COLO668 (cell line): Measurements from ENCODE around the gene TFEB.
"Not testable (repeated sequence)": the region's sequence is repeated elsewhere in the genome, so short reads cannot be mapped to it uniquely, and the experiment has no call there.

Source experiments
- DNase-seq: peaks from one replicate; lab custom pipeline; 2025; ENCODE audit not compliant: unreplicated experiment; lab: John Stamatoyannopoulos, UW

TFEB gene

DNA sequence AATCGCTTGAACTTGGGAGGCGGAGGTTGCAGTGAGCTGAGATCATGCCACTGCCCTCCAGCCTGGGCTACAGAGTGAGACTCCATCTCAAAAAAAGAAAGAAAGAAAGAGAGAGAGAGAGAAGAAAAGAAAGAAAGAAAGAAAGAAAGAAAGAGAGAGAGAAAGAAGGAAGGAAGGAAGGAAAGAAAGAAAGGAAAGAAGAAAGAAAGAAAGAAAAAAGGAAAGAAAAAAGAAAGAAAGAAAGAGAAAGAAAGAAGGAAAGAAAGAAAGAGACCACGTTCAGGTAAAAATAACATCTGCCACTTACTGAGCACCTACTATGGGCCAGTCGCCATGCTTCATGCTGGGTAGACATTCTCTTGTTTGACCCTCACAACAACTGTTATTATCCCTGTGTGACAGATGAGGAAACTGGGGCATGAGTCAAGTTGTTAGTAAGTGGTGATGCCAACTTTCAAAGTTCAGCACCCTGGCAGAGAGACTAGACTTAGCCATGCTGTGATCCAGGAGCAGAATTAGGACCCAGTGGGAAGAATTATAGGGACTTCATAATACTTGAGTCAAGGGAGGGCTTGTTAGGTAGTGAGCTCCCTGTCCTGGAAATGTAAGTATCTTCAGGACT, 30.7 kb upstream of the TFEB start:
- DNase-seq = not testable (repeated sequence)

DNA sequence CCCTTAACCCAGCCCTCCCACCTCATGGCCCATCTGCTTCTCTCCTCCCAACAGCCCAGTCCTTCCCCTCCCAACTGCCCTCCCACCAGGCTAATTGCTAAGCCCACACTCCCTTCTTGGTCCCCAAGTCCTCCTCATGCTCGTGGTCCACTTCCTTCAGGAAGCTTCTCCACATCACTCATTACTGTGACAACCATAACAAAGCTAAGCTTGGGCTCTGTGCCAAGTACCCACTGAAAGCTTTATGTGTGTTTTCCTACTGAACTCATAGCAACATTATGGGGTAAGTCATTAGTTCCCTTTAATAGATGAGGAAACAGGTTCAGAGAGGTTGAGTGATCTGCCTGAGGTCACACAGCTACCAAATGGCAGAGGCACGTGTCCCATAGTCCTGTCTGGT, 28.1 kb upstream of the TFEB start:
- DNase-seq = no peak

DNA sequence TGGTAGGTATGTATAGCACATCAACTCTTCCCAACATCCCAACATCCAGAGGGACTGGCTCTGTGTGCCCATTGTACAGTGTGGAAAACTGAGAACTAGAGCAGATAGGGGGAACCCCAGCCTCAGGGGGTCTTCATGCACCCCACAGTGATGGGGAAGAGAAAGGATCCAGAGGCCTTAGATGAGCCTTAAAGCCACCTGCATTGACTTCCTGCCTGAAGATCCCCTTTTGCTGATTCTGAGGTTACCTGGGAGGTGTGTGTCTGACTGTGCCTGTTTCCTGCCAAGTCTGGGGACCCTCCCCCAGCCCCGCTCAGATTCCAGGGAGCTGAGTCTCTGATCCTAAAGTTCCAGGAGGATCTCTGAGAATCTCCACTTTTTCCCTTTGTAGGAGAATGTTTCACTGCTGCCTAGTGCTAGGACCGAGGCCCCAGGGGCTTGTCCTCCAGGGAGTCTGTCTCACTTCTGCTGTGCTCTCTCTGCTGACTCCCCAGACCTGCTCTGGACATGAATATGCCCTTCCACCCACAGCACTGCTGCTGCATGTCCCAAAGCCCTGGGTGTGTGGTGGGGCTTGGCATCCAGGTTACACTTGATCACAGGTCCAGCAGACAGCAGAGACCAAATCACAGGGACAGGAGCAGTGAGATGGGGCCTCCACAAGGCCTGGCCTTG, 24.6 kb upstream of the TFEB start:
- no peak for DNase-seq

DNA sequence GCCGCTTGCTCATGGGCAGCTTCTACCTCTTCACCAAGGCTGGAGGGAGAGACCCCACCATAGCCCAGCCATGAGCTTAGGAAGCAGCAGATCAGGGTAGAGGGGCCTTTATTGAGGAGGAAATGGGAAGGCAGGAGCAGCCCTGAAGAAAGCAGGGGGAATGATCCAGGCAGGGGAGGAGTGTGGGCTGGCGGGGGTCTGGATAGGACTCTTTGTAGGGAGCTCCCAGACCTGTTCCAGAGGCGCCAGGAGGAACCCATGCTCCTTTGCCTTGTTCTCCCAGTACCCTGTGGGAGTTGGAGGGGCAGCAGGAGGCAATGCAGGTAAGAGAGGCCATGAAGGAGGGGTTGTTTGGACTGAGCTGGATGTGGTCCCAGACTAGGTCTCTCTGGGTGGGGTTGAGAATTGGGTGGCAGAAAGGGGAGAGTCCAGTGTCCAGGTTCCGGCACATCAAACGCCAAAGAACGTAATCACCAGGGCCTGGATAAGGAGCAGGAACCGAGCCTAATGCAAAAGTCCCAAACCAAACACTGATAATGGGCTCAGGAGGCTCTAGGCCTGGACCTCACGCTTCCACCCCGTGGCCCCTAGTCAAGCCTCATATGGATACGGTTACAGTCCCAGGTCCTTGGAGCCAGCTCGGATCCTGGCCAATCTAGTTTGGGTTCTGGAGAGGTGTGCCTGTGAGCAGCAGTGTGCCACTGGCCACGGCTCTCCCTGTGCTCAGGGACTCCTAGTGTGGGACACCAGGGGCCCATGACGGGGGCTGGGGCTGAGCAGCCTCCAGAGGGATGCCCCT, 23.9 kb upstream of the TFEB start:
- DNase-seq = no peak

DNA sequence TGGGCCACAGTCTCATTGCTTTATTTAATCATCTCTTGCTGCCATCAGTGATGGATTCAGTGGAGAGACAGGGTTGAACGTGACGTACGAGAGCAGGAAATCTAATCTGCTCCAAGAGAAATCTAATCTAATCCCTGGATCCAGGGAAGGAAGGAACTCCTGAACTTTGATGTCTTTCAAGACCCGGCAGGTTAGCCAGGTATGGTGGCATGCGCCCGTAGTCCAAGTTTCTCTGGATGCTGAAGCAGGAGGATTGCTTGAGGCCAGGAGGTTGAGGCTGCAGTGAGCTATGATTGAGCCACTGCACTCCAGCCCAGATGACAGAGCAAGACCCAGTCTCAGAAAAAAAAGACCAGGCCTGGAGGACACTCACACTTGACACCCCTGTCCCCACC, 23.2 kb upstream of the TFEB start:
- DNase-seq = no peak

DNA sequence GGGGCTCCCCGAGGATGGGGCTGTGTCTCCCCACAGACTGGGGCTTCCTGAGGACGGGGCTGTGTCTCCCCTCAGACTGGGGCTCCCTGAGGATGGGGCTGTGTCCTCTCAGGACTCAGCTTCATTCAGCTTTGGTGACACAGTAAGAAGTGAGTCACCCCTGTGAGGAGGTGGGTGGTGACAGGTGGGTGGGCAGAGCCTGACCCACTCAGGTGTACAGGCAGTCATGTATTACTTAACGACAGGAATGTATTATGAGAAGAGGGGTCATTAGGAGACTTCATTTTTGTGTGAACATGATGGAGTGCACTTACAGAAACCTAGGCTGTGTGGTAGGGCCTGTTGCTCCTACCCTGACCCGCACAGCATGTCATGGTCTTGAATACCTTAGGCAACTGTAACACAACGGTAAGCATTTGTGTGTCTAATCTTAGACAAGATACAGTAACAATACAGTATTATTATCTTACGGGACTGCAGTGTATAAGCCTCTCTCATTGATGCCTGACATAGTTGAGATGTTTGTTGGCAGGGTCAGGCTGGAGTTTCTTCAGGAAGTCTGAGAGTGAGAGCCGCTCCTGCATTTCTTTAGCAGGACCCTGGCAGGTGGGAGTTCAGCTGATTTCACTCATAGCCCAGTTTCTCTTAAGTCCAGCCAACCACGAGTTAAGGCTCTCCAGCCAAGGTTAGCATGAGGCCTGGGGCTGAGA, 22.7 kb upstream of the TFEB start:
- DNase-seq = no peak

DNA sequence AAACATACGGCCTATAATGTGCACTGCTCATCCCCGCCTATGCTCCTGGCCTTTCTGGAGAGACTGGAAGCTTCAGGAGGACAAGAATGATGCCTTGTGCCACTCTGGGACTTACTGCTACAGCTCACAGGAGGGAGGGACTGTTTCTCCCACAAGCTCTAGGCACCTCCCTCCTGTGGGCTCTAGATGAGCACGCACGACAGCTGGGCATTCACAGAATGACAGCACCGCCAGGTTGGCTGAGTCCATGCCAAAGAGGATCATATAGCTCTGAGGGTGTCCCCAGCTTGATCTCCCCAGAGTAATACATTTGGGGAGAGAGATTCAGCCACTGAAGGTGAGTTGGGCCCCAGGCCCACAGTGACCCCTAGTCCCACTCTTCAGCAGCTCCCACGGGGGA, 21.9 kb upstream of the TFEB start:
- DNase-seq = no peak

DNA sequence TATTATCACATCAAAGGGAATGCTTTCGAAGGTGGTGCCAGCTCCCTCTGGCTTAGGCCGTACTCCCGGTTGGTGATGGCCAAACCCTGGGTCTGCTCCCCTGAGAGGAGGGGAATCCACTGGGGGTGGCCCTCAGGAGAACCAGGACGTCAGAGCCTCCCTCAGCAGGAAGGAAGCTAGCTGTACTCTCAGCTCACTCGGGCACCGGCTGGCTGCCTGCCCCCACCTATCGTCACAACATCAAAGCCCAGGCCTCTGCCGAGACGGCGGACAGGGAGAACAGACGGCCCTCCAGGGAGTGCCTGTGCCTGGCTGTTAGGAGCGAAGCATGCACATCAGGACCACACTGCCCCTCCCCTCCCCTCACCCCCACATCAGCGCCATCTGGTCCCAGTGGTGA, 20.9 kb upstream of the TFEB start:
- DNase-seq = no peak

DNA sequence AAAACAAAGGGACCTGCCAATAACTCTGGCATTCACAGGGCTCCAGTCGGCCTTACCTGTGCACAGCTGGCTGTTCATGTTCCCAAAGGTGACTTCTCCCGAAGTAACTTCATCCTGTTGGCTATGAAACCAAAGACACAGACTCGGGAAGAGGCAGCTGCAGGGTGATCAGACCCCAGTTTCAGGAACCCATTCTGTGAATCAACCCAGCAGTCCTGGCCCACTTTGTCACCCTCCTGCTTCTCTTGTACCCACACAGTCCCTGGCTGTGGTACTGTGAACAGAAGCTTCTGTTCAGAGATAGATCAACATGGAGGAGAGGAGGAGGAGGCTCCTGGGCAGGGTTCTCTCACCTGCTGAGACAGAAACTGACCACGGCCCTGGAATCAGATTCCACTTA, 20.5 kb upstream of the TFEB start:
- no peak for DNase-seq

DNA sequence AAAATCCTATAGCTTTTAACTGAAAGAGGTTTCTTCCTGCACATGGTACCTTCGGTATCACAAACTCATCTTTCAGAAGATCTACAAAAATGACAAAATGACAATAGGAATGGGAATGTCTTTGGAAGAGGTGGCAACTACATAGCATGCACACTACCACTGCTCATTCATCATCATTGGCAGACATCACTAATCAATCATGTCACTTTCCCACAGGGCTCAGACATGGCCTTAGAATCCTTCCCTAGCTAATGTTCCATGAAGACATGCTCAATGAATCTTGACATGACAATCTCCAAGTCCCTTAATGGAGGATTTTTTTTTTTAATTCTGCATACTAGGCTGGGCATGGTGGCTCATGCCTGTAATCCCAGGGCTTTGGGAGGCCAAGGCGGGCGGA, 15.0 kb upstream of the TFEB start:
- no peak for DNase-seq

DNA sequence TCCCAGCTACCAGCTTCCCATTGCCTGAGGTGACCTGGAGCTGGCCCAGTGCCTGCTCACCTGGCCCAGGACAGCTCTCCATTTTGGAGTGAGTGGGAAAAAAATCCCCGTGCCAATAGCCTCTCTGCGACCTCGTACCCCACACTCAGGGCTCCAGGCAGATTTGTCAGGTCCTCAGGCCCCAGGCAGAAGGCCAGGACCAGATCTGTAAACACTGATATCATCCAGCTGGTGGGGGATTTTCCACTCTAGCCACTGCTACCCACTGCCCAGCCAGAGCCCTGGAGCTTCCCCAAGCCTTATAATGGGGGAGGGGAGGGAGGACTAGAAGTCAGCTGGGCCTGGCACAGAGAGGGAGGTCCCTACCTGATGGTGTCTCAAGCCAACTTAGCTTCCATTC, 13.1 kb upstream of the TFEB start:
- no peak for DNase-seq

DNA sequence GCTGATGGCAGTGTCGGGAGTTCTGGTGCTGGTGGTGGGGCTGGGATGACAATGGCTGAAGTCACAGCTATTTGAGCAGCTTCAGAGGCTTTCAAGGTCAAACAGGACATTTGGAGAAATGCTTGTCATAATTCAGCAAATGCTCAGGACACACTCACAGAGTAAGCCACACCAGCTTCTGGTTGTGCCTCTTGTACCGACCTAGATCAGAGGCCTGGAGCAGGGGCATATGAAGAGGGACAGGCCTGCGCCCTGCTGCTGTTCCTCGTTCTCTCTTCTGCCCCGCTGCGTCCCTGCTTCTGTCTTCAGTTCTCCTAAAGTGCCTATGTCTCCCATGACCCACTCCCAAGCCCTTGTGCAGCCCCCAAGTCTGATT, 12.7 kb upstream of the TFEB start:
- DNase-seq = no peak

DNA sequence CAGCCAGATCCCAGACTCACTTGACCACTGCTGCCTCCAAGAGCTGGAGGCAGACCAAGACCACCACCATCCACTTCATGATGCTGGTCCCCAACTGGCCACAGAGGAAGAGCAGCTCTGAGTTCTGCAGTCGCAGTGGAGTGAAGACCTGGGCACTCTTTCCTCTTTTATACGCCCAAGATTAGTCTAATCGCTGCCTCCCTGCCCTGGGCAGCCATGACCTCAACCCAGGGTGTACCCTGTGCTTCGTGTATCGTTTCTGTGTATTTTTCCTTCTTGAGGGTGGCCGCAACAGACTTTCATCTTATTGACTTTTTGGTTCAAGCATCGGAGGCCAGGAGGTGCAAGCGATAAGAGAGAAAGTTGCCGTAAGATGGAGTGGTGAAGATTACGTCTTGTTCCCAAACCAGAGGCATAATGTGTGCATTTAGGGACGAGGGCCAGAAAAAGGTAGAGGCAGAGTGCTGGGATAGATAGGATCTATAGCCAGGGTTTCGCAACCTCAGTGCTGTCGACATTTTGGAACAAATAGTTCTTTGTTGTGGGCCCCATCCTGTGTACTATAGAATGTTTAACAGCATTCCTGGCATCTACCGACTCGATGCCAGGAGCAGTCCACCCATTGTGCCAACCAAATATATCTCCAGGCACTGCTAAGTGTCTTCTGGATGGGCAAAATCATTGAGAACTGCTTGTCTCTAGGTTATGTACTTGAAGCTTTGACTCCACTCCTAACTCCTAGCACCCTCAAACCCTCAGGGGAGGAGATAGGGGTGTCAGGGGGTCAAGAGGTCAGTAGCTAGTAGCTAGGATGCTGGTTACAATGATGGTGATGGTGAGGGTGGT, 12.1 kb upstream of the TFEB start, which contains the start of gene PGC:
Gene PGC (minus strand): TSS at position 142 of the 846 bp plus-strand sequence. CDS start 63 bp downstream, at position 79.
- no peak for DNase-seq

DNA sequence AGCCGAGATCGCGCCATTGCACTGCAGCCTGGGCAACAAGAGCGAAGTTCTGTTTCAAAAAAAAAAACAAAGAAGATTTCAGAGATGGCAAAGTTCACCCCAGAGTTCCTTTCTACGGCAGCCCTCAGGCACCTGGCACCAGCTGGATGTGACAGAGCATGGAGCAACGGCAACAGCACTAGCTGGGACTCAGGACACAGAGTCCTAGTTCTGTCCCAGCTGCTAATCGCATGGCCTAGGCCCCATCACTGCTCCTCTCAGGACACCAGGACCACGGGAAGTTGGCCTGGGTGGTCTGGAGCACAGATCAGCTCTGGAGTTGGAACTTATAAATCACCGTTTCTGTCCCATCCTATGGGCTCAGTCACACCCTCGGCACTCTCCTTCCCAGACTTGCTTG, 10.7 kb upstream of the TFEB start:
- DNase-seq = no peak

DNA sequence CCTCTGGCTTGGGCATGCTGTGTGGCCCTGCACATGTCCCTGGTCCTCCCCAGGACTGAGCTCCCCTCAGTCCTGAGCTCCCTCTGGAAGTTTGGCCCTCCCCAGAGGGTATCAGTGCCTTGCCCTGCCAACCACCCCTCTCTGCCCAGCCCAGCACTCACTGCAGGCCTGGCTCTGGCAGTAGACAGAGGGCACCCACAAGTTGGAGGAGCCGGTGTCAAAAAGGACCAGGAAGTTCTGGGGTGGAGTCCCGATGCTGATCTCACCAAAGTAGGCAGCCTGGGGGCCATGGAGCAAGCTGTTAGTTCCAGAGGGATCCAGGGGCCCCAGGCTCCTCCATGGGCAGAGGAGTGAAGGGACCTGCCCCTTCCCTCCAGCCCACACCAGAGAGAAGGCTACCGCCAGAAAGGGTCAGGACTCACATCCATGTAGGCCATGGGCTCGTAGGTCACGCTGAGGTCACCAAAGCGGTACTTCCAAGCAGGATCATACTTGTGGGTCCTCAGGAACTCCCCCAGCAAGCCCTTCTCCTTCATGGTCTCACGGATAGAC, 8.9 kb upstream of the TFEB start:
- DNase-seq = no peak

DNA sequence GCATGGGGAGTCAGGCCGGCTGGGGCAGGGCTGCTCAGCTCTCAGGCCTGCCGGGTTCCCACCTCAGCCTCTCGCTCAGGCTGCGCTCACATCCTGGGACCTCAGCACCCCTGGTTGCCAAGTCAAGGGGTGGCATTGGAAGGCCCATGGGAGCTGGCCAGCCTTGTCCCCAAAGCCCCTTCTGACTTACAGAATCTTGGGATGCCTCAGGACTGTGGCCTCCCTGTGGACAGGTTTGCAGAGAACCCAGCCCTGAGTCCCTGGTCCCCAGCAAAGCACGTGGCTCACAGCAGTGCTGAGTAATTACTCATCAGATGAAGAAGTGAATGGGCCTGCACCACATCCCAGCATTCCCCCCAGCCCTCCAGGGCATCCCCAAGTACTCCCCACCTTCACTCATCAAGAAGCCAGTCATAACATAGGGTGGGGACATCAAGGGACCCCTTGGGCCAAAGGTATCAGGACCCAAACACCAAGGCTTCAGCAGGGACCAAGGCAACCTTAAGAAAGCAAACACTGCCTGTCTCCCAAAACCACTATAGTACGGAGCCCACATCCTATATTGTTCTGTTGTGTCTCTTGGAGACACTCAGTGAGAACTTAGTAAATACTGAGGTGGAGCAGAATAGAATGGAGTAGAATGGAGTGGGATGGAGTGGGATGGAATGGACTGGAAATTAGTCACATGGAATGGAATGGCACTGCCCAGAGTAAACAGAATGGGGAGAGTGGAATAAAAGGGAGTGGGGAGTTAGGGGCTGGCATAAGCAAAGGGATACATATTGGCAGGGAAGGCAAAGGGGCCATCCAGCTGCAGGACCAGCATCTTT, 8.2 kb upstream of the TFEB start:
- no peak for DNase-seq

DNA sequence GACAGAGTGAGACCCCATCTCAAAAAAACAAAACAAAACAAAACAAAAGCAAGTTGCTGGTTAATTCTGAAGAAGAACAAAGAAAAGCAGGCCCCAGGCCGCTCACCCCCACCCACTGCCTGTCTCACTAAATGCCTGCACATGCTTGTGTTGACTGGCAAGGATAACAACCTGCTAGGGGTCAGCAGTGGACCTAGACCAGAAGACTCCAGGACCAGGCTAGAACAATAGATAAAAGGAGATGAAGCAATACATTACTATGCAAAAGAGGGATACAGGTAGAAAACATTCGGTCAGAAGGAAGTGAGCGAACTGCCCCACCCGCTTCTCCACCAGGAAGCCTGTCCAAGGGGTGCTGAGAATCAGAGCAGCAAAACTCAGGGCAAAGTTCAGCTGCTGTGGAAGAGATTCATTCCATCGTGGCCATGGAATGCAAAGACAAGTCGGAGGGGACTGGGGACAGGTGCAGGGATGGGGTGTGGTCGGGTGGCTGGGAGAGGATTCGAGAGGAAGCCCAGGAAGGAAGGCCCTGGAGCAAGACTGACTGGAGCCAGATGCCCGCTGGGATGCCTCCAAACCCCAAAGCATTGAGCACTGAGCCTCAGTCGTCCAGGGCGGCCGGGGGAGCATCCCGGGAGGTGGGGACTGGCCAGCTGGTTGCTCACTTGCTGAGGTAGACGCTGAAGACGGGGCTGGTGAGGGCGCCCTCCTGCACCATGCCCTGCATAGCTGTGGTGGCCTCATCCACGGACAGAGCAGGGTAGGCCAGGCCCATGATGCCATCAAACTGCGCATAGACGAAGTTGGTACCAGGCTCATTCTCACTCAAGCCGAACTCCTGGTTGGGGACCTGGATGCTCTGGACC, 6.5 kb upstream of the TFEB start:
- DNase-seq = no peak

DNA sequence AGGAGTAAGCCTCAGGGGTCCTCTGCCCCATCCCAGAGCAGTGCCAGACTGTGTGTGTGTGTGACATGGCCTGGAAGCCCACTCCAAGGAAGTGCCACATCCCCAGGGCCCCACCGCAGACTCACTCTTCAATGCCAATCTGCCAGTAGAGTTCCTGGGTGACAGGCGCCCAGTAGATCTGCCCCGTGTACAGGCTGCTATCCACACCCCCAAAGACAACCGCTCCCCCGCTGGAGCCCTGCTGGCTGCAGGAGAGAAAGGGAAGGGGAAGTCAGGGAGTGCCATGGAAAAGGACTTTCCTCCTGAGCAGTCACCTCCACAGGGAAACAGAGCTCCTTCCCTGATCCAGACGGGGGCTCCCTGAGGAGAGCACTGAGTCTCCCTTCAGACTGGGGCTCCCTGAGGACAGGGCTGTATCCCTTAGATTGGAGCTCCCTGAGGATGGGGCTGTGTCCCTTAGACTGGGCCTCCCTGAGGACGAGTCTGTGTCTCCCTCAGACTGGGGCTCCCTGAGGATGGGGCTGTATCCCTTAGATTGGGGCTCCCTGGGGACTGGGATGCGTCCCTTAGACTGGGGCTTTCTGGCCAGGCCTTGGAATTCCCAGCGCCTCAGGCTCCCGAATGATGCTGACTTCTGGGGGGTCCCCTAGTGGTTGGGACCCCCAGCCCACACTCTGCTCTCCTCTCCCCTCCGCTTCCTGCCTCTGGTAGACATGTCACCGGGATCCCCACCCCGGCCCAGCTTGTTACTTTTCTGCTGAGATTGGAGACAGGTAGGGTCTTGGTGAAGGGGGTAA, 5.2 kb upstream of the TFEB start:
- no peak for DNase-seq
